Activated CD8-positive, alpha-beta T cell treated with anti-CD3 and anti-CD28 coated beads, Interleukin-2, amount 10 ng/mL, durations not matched to agents 7 days and 5 days (primary cell): ENCODE measurements around the gene GNAT3. TPM values are rescaled to one million over a fixed set of nuclear protein-coding genes. Genes with fewer than 3 reads are reported as not detected.

Experiments
- ATAC-seq: fragments of 150-1000 bp; cut with Tn5 transposase; one replicate; pipeline ENCODE4 v1.10.0; 2021; ENCODE audit warnings: moderate library complexity
- CTCF ChIA-PET: fragments of 350-600 bp; sonication (Branson Sonifier 250); formaldehyde crosslinking; loops from one replicate; lab custom pipeline; 2021; ENCODE audit warnings: antibody characterized with exemption; lab: Charles Lee
- POLR2A ChIA-PET: fragments of 350-600 bp; sonication (Branson Sonifier 250); formaldehyde crosslinking; loops from one replicate; lab custom pipeline; 2021; ENCODE audit warnings: antibody characterized with exemption; lab: Charles Lee
- DNase-seq: peaks from one replicate; pipeline ENCODE4 v3.0.0-alpha.2; 2020
- H3K27ac Mint-ChIP-seq: one replicate; pipeline ENCODE4 v1.8.0; 2021; ENCODE audit warnings: mild to moderate bottlenecking, mixed read lengths
- H3K27me3 Mint-ChIP-seq: one replicate; pipeline ENCODE4 v1.8.0; 2021; ENCODE audit warnings: low read depth, mixed read lengths
- H3K36me3 Mint-ChIP-seq: one replicate; pipeline ENCODE4 v1.8.0; 2021; ENCODE audit warnings: low read depth, mixed read lengths
- H3K4me1 Mint-ChIP-seq: one replicate; pipeline ENCODE4 v1.8.0; 2021; ENCODE audit warnings: low read depth, mixed read lengths
- H3K4me3 Mint-ChIP-seq: one replicate; pipeline ENCODE4 v1.8.0; 2021; ENCODE audit warnings: mild to moderate bottlenecking, mixed read lengths
- H3K9me3 Mint-ChIP-seq: one replicate; pipeline ENCODE4 v1.8.0; 2022; ENCODE audit warnings: mixed read lengths; ENCODE audit not compliant: insufficient read depth
- total RNA-seq, 2 experiments: library from RNA; stranded (reverse); gene quantifications; one replicate each; pipeline ENCODE4 v1.2.3, GENCODE V29; 2021

GNAT3 gene
- total RNA-seq, 2 experiments from 2014 or later = not detected

DNA sequence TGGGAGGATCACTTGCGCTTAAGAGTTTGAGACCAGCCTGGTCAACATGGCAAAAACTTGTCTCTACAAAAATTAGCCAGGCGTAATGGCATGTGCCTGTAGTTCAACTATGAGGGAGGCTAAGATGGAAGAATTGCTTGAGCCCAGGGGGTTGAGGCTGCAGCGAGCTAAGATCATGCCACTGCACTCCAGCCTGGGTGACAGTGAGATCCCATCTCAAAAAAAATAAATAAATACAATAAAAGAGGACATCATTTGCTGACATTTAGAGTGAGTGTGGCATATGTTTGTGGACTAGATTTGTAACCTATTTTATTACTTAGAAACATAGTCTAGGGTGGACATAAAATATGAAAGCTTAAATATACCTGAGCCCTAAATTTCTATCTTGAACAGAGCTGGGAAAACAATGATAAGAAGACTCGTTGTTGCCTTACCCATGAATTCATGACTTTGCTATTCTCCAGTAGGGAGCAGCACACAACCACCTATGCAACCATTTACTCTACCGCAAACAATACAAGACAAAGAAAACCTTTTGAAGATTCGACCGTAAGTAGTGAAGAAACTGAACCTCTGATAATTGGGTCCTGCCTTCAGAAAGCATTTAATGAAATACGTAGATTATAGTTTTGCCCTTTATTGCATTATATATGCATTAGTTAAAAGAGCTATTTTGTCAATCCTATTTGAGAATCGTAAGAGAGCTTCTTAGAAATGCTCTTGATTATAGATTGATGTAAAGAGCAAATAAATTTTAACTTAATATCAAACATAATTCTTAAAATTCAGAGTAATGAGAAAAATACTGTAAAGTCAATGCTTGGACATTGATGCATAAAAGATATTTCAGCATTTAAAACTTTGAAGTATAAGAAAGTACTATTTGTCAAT lies 83.5 kb downstream of the GNAT3 start:
- DNase-seq (no peak), ATAC-seq (no peak)
- Mint-ChIP-seq H3K4me1 (no peaks in the 10 kb centered on the region), H3K36me3 (no peaks in the 10 kb centered on the region), H3K27me3 (peaks cover 1% of the 10 kb centered on the region), H3K4me3 (no peak overlapping the region), H3K9me3 (no peaks in the 10 kb centered on the region), H3K27ac (no peak overlapping the region)
- ChIA-PET POLR2A (no interaction called here), CTCF (interaction anchor here (1.2 to 1.5 kb wide), 2 partner anchors 8 to 234 kb away, joined by 3 to 5 read pairs; no protein-coding TSS in a partner anchor)

DNA sequence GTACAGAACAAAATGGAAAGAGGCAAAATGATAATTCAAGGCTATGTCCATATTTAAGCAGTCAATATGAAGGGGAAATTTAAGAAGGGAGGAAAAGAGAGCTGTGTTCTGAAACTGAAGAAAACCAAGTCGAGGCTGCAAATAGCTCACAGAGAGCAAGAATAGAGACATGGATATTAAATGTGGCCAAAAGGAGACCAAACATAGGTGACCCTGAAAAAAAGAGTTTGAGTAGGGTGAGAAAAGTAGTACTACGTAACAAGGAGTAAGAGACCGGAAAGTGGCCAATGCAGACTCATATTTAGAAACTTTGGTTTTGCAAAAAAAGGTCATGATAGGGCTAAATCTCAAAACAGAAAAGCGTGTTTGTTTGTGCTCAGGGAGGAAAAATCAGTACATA lies 84.6 kb downstream of the GNAT3 start:
- Mint-ChIP-seq H3K36me3 (no peaks in the 10 kb centered on the region), H3K27me3 (peaks cover 1% of the 10 kb centered on the region), H3K27ac (no peak overlapping the region), H3K9me3 (no peaks in the 10 kb centered on the region), H3K4me1 (no peaks in the 10 kb centered on the region), H3K4me3 (no peak overlapping the region)
- DNase-seq = no peak
- ChIA-PET POLR2A (no interaction called here), CTCF (no interaction called here)
- ATAC-seq = no peak

DNA sequence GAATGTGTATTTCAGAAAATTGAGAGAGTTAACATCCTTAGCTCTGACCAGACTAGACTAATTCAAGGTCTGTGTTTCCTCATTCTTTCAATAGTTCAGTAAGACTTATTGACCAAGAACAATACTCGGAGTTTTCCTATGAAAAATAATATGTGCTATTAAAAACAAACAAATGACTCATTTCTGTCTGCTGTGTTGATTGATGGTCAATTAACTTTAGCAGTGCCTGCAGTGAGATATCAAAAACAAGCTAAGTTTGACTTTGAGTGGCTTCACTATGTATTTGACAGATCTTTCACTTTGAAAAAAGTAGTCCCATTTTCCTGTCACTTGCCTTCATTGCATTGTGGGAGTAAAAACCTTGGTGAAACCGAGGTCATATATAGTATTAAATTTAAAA lies 91.0 kb downstream of the GNAT3 start:
- no peaks in the 10 kb centered on the region for H3K4me1 Mint-ChIP-seq
- no peaks in the 10 kb centered on the region for H3K9me3 Mint-ChIP-seq
- H3K36me3 Mint-ChIP-seq = no peaks in the 10 kb centered on the region
- no peak overlapping the region for H3K27ac Mint-ChIP-seq
- no peak overlapping the region for H3K4me3 Mint-ChIP-seq
- H3K27me3 Mint-ChIP-seq = no peaks in the 10 kb centered on the region
- ChIA-PET POLR2A (no interaction called here), CTCF (interaction anchor here (1.8 kb wide), 1 partner anchor 8 kb away, joined by 5 read pairs; no protein-coding TSS in a partner anchor)
- ATAC-seq (no peak), DNase-seq (no peak)

DNA sequence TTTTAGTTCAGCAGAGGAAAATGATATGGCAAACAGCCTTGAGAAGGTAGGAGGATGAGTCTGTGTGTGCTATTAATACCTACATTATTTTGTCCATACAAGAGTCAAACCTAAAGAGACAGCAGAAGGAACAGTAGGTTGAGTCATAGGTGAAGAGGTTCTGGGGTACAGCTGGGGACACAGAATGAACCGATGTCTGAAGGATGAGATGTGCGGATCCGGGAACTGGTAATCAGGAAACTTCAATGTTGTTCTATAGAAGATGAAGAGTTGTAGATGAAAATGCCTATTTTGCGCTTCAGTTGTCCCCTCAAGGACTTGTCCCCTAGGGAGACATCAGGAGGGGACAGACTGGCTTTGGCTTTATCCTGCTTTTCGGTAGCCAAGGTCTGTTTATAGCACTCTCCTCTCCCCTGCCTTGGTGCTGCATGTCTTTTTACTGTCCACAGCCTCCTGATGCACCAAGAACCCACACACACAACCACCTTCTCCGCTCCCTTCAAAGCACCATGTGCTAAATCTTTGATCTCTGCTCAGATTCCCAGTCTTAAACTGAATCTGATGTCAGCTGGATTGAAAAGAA lies 94.6 kb downstream of the GNAT3 start:
- CTCF ChIA-PET = no interaction called here
- no peaks in the 10 kb centered on the region for H3K9me3 Mint-ChIP-seq

DNA sequence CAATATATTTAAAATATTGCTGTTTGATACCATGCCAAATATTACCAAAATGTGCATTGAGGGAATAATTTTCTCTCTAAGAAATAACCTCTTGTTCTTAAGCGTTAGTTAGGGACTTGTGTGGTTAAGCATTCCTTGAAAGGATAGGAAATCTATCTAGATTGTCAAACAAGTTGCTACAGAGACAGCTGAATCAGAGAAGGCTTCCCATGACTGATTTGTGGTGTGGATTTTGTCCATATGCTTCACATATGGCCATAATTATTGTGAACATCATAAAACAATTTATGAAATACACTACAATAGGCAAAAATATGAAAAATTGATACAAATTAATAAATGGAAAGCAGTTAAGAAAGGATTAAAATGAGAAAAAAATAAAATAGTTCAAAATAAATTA lies 96.3 kb downstream of the GNAT3 start:
- Mint-ChIP-seq H3K27ac (no peak overlapping the region), H3K9me3 (no peaks in the 10 kb centered on the region), H3K4me1 (no peaks in the 10 kb centered on the region), H3K36me3 (no peaks in the 10 kb centered on the region), H3K4me3 (no peak overlapping the region), H3K27me3 (no peaks in the 10 kb centered on the region)
- no peak for ATAC-seq
- CTCF ChIA-PET = no interaction called here
- no peak for DNase-seq
- POLR2A ChIA-PET = no interaction called here

More for the DNA sequence above, 94.6 kb downstream of the GNAT3 start:
- H3K27me3 Mint-ChIP-seq = no peaks in the 10 kb centered on the region
- no peak for DNase-seq
- H3K27ac Mint-ChIP-seq = no peak overlapping the region
- no peak for ATAC-seq
- H3K36me3 Mint-ChIP-seq = no peaks in the 10 kb centered on the region
- no peak overlapping the region for H3K4me3 Mint-ChIP-seq
- POLR2A ChIA-PET = no interaction called here
- H3K4me1 Mint-ChIP-seq = no peaks in the 10 kb centered on the region

DNA sequence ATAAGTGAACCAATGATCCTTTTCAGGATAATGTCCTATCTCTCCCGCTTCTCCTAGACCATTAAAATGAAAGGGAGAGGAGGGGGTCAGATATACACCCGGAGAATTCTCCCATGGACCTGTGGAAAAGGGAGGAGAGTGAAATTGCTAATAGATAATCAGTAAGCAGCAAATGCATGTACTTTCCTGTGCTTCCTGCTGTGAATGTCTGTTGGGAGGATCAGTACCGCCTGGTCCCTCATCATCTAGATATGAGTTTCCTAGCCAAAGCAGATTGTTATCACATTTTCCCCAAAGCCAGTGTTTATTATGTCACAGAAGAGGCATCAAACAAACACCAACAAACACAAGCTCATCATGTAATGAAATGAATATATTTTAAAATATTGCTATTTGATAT lies 96.8 kb downstream of the GNAT3 start:
- no peak for ATAC-seq
- ChIA-PET CTCF (no interaction called here), POLR2A (no interaction called here)
- Mint-ChIP-seq H3K27ac (no peak overlapping the region), H3K27me3 (no peaks in the 10 kb centered on the region), H3K36me3 (no peaks in the 10 kb centered on the region), H3K4me3 (no peak overlapping the region), H3K9me3 (no peaks in the 10 kb centered on the region), H3K4me1 (no peaks in the 10 kb centered on the region)
- no peak for DNase-seq

DNA sequence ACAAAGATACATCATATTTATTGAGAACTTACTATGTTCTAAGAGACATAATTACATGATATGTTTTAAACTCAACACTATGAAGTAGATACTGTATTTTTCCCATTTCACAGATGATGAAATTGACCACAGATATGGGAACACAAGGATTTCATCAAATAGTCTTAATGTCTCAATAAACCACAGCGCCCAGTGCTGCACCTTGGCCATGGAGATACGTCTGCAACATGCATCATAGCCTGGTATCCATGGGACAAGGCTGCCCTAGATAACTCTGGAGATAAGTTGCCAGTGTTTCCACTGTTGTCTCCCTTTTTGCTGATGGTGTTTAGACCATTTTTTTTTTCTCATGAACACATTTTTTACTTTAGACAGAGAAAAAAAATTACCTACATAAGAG lies 97.5 kb downstream of the GNAT3 start:
- Mint-ChIP-seq H3K27me3 (no peaks in the 10 kb centered on the region), H3K4me3 (no peak overlapping the region), H3K36me3 (no peaks in the 10 kb centered on the region), H3K9me3 (no peaks in the 10 kb centered on the region), H3K27ac (no peak overlapping the region), H3K4me1 (no peaks in the 10 kb centered on the region)
- ChIA-PET POLR2A (no interaction called here), CTCF (no interaction called here)
- ATAC-seq (no peak), DNase-seq (no peak)

DNA sequence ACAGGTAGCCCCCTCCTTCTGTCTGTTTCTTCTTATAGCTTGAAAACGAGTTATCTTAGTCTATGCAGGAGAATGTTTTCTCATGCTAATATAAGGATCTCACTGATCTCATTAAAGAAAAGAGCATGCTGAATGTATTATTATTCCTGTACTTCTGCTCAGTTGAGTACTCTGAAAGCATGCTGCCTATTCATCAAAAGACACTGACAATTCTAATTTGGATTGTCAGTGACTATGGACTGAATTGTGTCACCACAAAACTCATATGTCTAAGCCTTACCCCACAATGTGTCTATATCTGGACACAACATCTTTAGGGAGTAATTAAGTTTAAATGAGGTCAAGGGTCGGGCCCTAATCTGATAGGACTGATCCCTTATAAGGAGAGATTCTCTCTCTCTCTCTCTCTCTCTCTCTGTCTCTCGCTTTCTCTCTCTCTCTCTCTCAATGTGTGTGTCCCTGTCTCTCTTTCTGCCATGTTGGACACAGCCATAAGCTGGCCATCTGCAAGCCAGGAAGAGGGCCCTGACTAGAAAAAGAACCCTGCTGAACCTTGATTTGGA lies 98.4 kb downstream of the GNAT3 start:
- Mint-ChIP-seq H3K9me3 (no peaks in the 10 kb centered on the region), H3K4me1 (no peaks in the 10 kb centered on the region), H3K27ac (no peak overlapping the region), H3K27me3 (no peaks in the 10 kb centered on the region), H3K36me3 (no peaks in the 10 kb centered on the region), H3K4me3 (no peak overlapping the region)
- no peak for ATAC-seq
- DNase-seq = no peak
- ChIA-PET POLR2A (no interaction called here), CTCF (no interaction called here)

DNA sequence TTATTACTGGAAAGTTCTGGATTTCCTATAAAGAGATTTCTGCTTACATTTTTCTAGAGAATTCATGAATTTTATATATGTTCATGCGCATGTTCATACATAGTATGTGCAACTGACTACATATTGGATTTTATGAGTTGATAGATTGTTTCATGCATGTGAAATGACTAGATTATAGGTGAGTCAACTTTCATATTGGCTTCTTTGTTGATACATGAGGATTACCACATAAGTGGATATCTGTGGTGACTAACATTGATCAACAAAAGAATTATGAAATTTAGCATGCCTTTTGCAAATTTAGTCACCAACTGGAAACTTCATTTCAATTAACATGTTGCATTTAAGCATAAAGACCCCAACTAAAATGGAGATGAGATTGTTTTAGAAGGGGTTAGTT lies 99.0 kb downstream of the GNAT3 start:
- Mint-ChIP-seq H3K4me3 (no peak overlapping the region), H3K4me1 (no peaks in the 10 kb centered on the region), H3K27ac (no peak overlapping the region), H3K9me3 (no peaks in the 10 kb centered on the region), H3K27me3 (no peaks in the 10 kb centered on the region), H3K36me3 (no peaks in the 10 kb centered on the region)
- ATAC-seq = no peak
- POLR2A ChIA-PET = no interaction called here
- CTCF ChIA-PET = no interaction called here
- no peak for DNase-seq

DNA sequence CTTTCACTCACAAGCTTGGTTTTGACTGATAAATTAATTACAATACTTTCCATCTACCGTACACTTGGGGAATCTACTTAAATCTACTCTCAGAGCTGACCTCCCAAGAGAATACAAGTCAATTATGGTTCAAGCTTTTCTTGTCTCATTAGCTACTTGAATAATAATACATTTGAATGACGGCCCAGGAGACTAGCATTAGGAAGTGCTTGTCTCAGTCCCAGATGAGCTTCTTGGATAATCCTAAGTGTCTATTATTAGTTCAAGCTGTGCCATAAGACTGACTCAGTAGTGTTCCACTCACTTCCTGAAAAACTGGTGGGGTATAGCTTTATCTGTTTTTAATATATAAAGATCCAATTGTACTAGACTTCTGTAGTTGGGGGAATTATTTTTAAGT lies 100.2 kb downstream of the GNAT3 start:
- ChIA-PET POLR2A (no interaction called here), CTCF (interaction anchor here (1.0 kb wide), 1 partner anchor 315 kb away, joined by 3 read pairs; no protein-coding TSS in a partner anchor)
- Mint-ChIP-seq H3K9me3 (no peaks in the 10 kb centered on the region), H3K4me3 (no peak overlapping the region), H3K27ac (no peak overlapping the region), H3K36me3 (no peaks in the 10 kb centered on the region), H3K27me3 (no peaks in the 10 kb centered on the region), H3K4me1 (no peaks in the 10 kb centered on the region)
- DNase-seq (no peak), ATAC-seq (no peak)

DNA sequence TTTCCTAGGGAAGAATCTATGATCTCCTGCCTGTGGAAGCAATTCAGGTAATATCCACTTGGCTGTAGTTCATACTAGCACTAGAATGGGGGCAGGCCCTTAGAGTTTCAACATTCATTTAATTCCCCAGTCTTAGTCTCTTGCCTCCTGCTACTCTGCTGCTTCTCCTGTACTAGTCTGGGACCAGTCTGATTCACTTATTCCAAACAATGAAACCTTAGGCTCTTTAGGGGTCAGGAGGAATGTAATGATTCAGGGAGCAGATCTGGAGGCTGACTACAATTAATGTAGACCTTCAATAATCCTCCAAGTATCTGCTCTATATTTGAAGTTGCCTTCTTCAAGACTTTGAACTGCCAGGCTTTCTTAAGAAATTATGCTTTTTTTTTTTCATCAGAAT lies 101.8 kb downstream of the GNAT3 start:
- ChIA-PET CTCF (interaction anchor here (2.2 kb wide), 1 partner anchor 10 kb away, joined by 4 read pairs; no protein-coding TSS in a partner anchor), POLR2A (no interaction called here)
- Mint-ChIP-seq H3K27me3 (no peaks in the 10 kb centered on the region), H3K27ac (no peak overlapping the region), H3K4me3 (no peak overlapping the region), H3K9me3 (no peaks in the 10 kb centered on the region), H3K36me3 (no peaks in the 10 kb centered on the region), H3K4me1 (no peaks in the 10 kb centered on the region)
- DNase-seq (no peak), ATAC-seq (no peak)
